ENCODE results near the gene AQP1. TPM values are rescaled to one million over a fixed set of nuclear protein-coding genes. Genes with fewer than 3 reads are reported as not detected.

The AQP1 gene
- total RNA-seq, 1 experiment from 2014 or later: 0.15 TPM

DNA sequence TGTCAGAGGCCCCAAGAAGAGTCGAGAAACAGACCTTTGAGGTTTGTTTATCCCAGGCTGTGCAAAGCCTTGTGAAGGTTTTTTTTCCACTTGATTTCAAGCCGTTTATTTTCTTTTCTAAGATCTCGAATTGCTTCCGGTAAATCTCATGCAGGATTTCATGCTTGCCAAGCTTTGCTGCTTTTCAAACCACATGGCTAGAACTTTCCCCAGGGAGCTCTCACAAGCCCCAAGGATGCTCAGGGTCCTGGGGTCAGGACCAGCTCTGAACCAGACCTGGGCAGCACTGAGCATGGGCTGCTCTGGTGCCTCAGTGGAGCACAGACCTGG is 48.0 kb upstream of the AQP1 start:
- Histone ChIP-seq H2AFZ (ENCODE audit: low read length) (no peak overlapping the region), H3K18ac (ENCODE audit: insufficient read length, low read depth, low read length) (no peak overlapping the region), H4K8ac (replicated peaks; ENCODE audit: insufficient read length, low read depth, low read length) (no peak overlapping the region), H3K9me3 (ENCODE audit: control insufficient read depth, low read depth, low read length) (no peaks in the 10 kb centered on the region), H2BK15ac (ENCODE audit: low read depth, low read length) (no peak overlapping the region), H3K4me2 (ENCODE audit: insufficient read depth, insufficient read length, low read length) (no peak overlapping the region), H3K27me3 (ENCODE audit: insufficient read depth, low read length) (no peaks in the 10 kb centered on the region), H4K20me1 (ENCODE audit: control insufficient read depth, insufficient read depth, insufficient read length) (no peaks in the 10 kb centered on the region), H3K79me1 (ENCODE audit: insufficient read depth, low read depth, low read length, poor library complexity, severe bottlenecking) (no peaks in the 10 kb centered on the region), H3K4ac (ENCODE audit: low read depth, low read length) (no peak overlapping the region), H2BK20ac (ENCODE audit: low read depth, low read length, poor library complexity, severe bottlenecking) (no peak overlapping the region), H3K27ac (ENCODE audit: insufficient read length, low read depth, low read length) (no peak overlapping the region), H2BK5ac (ENCODE audit: insufficient read length, low read length) (no peak overlapping the region), H3K9ac (ENCODE audit: extremely low read depth, insufficient read length, low read length) (no peak overlapping the region), H3K23me2 (ENCODE audit: insufficient read length, low read depth, low read length, poor library complexity, severe bottlenecking) (no peaks in the 10 kb centered on the region), H2BK12ac (ENCODE audit: insufficient read length, low read depth, low read length) (no peak overlapping the region), H4K91ac (ENCODE audit: insufficient read length, low read depth, low read length) (no peak overlapping the region), H4K5ac (ENCODE audit: insufficient read length, low read depth, low read length) (no peak overlapping the region), H3K14ac (ENCODE audit: insufficient read depth, low read length) (no peak overlapping the region; the same call in 1 of the 2 replicates), H2BK120ac (ENCODE audit: low read depth, low read length, poor library complexity, severe bottlenecking) (no peak overlapping the region), H3K4me1 (ENCODE audit: insufficient read depth, low read length) (no peaks in the 10 kb centered on the region), H2AK5ac (ENCODE audit: insufficient read length, low read length) (no peak overlapping the region), H3K79me2 (ENCODE audit: insufficient read depth, low read length) (no peaks in the 10 kb centered on the region), H3K56ac (ENCODE audit: insufficient read length, low read depth, low read length) (no peak overlapping the region), H3K23ac (ENCODE audit: insufficient read length, low read depth, low read length) (no peak overlapping the region), H3T11ph (ENCODE audit: low read length) (no peak overlapping the region)
- Mint-ChIP-seq H3K9me3 (no peaks in the 10 kb centered on the region), H3K36me3 (ENCODE audit: insufficient read depth in 1 of 3, low read depth in 3 of 3) (no peaks in the 10 kb centered on the region), H3K4me1 (no peaks in the 10 kb centered on the region), H3K4me3 (no peak overlapping the region), H3K27ac (no peak overlapping the region), H3K27me3 (ENCODE audit: low read depth) (no peaks in the 10 kb centered on the region; the same call in 1 of the 2 replicates)
- DNase-seq: no peak
- TF ChIP-seq, protein P1, sequence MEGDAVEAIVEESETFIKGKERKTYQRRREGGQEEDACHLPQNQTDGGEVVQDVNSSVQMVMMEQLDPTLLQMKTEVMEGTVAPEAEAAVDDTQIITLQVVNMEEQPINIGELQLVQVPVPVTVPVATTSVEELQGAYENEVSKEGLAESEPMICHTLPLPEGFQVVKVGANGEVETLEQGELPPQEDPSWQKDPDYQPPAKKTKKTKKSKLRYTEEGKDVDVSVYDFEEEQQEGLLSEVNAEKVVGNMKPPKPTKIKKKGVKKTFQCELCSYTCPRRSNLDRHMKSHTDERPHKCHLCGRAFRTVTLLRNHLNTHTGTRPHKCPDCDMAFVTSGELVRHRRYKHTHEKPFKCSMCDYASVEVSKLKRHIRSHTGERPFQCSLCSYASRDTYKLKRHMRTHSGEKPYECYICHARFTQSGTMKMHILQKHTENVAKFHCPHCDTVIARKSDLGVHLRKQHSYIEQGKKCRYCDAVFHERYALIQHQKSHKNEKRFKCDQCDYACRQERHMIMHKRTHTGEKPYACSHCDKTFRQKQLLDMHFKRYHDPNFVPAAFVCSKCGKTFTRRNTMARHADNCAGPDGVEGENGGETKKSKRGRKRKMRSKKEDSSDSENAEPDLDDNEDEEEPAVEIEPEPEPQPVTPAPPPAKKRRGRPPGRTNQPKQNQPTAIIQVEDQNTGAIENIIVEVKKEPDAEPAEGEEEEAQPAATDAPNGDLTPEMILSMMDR (conservative IDR thresholded peaks at IDR 0.05): no peak
- no CpG with 5 or more reads among the region's 4 CpGs for WGBS (ENCODE audit: extremely low coverage, insufficient read length, low lambda C conversion rate)

Measured in H9 (cell line).